HG02610 (cell line): ENCODE measurements around the gene ANO2.

Experiments used
- ATAC-seq: cut with Tn5 transposase; IDR thresholded peaks from one replicate; pipeline ENCODE4 v1.9.1; 2021; ENCODE audit warnings: mild to moderate bottlenecking, moderate library complexity; ENCODE audit not compliant: unreplicated experiment

Gene ANO2

GRCh38 chr12:5945071-5946008, at the start of gene ANO2:
Gene ANO2 (minus strand): TSS chr12:5945259. CDS start chr12:5945217, 42 bp downstream.
- no peak for ATAC-seq

GRCh38 chr12:5989621-5990020, 44.6 kb upstream of the ANO2 start:
- no peak for ATAC-seq

GRCh38 chr12:5988659-5989116, 43.6 kb upstream of the ANO2 start:
- ATAC-seq, result no peak

GRCh38 chr12:5988088-5988487, 43.0 kb upstream of the ANO2 start:
- no peak for ATAC-seq

- no peak for ATAC-seq
Measured at GRCh38 chr12:5987573-5987972, 42.5 kb upstream of the ANO2 start.

- no peak for ATAC-seq
Measured at GRCh38 chr12:5985471-5985870, 40.4 kb upstream of the ANO2 start.

- ATAC-seq, result no peak
Measured at GRCh38 chr12:5984873-5985272, 39.8 kb upstream of the ANO2 start.

- no peak for ATAC-seq
Measured at GRCh38 chr12:5982106-5982505, 37.0 kb upstream of the ANO2 start.

GRCh38 chr12:5977556-5977955, 32.5 kb upstream of the ANO2 start:
- ATAC-seq, result no peak

GRCh38 chr12:5976711-5977110, 31.7 kb upstream of the ANO2 start:
- no peak for ATAC-seq

- ATAC-seq, result no peak
Measured at GRCh38 chr12:5976196-5976595, 31.1 kb upstream of the ANO2 start.

- no peak for ATAC-seq
Measured at GRCh38 chr12:5973461-5974115, 28.5 kb upstream of the ANO2 start.

- no peak for ATAC-seq
Measured at GRCh38 chr12:5972387-5972786, 27.3 kb upstream of the ANO2 start.

- no peak for ATAC-seq
Measured at GRCh38 chr12:5971194-5971850, 26.3 kb upstream of the ANO2 start.

GRCh38 chr12:5969974-5970690, 25.1 kb upstream of the ANO2 start:
- no peak for ATAC-seq

- no peak for ATAC-seq
Measured at GRCh38 chr12:5969156-5969973, 24.3 kb upstream of the ANO2 start.

GRCh38 chr12:5967645-5968415, 22.8 kb upstream of the ANO2 start:
- no peak for ATAC-seq

GRCh38 chr12:5966486-5967095, 21.5 kb upstream of the ANO2 start:
- ATAC-seq, result no peak

GRCh38 chr12:5965950-5966383, 20.9 kb upstream of the ANO2 start:
- no peak for ATAC-seq
